HG03139 (cell line): ENCODE measurements around the gene FRMPD1.
"Not testable (repeated sequence)": the region's sequence is repeated elsewhere in the genome, so short reads cannot be mapped to it uniquely, and the experiment has no call there.

Source experiments
- ATAC-seq: cut with Tn5 transposase; IDR thresholded peaks from one replicate; pipeline ENCODE4 v1.9.1; 2021; ENCODE audit not compliant: unreplicated experiment

The FRMPD1 gene, protein sequence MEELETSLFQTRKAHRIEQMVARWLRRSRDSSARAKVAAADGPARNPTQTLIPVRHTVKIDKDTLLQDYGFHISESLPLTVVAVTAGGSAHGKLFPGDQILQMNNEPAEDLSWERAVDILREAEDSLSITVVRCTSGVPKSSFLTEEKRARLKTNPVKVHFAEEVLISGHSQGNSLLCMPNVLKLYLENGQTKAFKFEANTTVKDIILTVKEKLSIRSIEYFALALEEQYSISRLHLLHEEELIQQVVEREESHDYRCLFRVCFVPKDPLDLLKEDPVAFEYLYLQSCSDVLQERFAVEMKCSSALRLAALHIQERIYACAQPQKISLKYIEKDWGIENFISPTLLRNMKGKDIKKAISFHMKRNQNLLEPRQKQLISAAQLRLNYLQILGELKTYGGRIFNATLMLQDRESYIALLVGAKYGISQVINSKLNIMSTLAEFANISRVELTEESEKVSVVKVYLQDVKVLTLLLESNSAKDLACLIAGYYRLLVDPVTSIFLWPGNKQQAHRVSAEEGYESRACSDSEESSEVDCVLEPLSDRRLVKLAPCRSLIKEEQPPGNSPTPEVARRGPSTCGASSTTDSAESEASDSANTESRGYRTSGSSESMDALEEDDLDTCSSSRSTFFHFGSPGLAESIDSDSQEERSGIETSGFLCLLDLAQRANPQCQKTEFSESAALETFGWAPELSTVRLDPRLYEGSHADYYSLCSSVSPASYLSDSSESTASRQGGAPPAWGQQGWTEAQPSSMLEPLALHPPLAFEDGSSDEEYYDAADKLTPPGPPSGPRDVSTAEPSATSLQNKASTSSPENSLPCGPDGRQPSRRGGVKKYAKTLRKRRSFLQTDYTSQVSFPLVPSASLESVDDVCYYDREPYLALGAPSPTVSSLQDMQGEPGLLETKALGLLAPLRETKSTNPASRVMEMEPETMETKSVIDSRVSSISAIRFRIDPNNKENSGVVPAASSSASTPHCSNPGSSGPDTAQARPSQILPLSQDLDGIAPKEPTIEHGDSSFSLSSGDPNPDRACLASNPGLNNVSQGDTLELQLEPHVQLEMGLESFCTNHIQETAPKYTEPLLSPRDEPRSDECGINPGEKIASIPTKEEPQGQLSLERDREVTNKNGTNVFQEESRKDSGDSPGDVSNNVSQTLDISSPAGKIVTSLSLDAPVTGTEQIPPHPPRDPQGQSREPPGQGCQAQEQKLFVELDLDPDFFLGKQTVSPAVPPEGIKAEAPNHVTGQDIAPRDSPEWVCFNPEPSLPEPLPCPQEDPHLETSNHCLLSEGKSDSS (N-terminal part only)

DNA sequence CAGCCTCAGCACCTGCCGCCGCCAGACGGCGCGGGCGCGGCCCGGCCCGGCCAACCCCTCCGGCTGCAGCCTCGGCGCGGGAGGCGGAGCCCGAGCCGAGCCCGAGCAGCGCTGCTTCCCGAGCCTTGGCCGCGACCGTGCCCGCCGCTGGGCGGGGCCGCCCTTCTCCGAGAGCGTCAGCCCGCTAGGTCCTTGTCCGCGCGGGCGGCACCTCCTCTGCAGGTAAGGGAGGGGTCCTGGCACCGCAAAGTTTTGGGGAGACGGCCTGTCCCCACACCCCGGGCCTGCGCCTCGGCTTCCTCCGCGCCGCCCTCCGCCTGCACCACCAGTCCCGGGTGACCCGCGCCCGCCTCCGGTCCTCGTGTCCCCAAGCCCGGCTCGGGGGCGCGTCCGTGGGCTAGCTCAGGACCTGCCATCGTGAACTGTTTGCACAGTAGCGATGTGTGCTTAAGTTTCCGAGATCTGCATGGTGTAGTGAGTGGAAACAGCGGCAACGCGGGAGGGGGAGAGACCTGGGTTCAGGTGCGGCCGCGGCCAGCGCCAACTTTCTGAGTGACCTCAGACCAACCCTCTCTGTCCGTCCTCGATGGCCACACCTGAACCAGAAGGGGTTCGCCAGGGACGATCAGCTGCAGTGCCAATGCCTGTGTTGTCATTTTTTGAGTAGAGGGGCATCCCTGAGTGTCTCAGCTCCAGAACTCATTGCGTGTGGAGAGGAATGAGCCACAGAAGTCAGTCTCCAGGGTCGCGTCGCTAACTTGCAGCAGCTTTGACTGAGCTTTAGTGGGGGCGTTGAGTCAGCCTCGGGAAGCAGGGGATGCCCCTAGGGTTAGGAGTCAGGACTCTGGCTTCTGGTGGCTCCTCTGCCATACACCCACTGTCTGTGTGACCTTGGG is at the start of gene FRMPD1:
FRMPD1 (plus strand) TSS at position 82 of the 896 bp plus-strand sequence. CDS start 41,688 bp downstream, outside the sequence.
- peak; percentile 60 for ATAC-seq

GRCh38 chr9:37602061-37602460 is 48.7 kb upstream of the FRMPD1 start:
- not testable (repeated sequence) for ATAC-seq

DNA sequence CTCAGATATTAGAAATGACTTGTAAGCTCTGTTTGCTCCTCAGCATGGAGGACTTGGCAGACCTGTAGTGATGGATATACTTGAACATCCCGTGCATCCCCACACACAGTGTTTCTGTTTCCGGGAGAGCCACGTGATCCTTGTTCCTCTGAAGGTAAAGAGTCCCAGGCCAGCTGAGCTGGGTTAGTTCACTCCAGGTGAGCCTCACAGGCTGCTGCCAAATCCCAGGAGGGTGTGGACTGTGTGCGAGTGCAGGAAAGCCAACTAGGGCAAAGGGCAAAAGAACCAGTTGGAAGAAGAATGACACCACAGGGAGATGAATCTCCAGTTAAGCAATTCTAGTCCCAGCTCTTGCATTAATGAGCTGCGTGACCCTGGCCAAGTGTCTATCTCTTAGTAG is 47.9 kb upstream of the FRMPD1 start:
- no peak for ATAC-seq

- no peak for ATAC-seq
Observed at GRCh38 chr9:37604296-37604695, 46.5 kb upstream of the FRMPD1 start.

DNA sequence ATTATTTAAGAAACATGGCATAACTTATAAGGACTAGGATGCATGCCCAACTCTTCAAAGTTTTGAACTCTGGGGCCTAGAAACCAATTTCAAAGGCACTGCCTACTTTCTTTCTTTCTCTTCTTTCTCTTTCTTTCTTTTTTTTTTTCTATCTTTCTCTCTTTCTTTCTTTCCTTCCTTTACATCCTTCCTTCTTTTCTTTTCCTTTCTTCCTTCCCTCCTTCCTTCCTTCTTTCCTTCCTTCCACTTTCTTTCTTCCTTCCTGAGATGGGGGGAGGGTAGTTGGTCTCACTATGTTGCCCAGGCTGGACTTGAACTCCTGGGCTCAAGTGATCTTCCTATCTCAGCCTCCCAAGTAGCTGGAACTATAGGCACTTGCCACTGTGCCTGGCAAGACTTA is 42.5 kb upstream of the FRMPD1 start:
- ATAC-seq, result no peak

- no peak for ATAC-seq
Observed at GRCh38 chr9:37609735-37610397, 40.9 kb upstream of the FRMPD1 start.

GRCh38 chr9:37611014-37611413 is 39.7 kb upstream of the FRMPD1 start:
- no peak for ATAC-seq

- ATAC-seq, result no peak
Observed at GRCh38 chr9:37611961-37612360, 38.8 kb upstream of the FRMPD1 start.

GRCh38 chr9:37617161-37617560 is 33.6 kb upstream of the FRMPD1 start:
- ATAC-seq, result no peak

GRCh38 chr9:37617832-37618231 is 32.9 kb upstream of the FRMPD1 start:
- no peak for ATAC-seq

DNA sequence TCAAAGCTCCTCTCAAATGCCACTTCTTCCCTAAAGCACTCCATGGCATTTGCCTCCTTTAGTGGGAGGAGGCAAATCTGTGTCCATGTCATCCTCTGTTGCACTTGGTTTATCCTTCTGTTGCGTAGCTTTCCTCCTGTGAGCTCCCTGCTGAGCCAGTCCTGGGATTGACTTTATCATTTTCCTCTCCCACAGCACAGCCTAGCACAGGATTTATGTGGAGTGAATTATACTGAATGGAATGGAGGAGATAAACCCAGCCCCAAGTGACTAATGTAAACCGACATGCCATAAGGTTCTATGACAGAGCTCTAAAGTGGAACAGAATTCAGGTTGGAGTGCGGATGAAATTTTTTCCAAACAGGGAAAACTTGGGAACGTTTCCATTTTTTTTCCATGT is 31.9 kb upstream of the FRMPD1 start:
- no peak for ATAC-seq

- no peak for ATAC-seq
Observed at GRCh38 chr9:37619806-37620205, 30.9 kb upstream of the FRMPD1 start.

DNA sequence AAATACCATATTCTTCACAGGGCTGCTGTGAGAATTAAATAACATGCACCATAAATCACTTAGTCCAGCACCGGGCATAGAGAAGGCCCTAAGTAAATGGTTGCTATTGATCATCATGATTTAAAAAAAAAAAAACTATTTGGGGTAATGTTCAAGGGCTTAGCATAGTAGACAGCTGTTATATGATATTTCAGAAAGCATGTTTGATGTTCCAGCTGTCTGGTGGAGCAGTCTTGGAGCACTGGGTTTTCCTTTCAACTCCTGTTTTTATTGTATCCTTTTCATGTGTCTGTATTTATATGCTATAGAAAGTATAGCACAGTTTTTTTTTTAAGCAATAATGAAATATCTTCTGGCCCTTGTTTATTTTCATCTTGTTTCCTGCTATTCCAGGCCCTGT is 30.4 kb upstream of the FRMPD1 start:
- ATAC-seq, result no peak

DNA sequence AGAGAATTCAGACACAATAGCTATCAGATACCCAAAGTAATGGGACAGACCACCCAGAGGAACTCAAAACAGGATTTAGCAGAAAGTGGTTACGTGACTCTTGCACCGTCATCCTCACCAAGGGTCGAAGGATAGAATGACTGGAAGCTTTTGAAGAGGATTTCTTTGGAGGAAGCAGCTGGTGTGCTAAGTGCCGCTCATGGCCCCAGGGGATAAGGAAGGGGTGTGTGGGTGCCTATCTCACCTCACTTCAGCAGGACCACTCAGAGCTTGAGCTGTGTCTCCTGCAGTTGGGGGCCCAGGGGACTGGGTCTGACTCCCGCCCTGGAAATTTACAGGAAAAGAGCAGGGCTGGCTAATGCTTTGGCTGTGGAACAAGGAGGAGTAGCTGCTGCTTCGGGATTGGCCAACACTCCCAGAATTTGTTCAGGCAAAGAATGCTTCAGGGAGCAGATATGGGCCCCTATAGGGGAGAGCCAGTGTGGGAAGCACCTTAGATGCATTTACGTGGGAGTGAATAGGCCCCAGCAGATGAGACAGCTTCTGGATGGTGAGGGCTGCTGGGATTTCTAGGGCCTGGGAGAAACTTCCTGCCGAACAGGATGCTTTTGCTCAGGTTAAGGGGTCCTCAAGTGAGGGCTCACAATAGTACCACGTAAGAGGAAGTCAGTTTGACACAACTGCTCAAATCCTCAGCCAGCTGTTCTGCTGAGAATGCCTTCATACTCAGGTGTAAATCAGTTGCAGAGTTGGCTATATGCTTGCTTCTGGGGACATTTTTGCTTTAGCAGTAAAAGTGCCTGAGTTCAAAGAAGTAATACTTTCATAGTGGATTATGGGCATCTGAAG is 29.3 kb upstream of the FRMPD1 start:
- no peak for ATAC-seq

GRCh38 chr9:37622462-37622861 is 28.3 kb upstream of the FRMPD1 start:
- ATAC-seq, result no peak

GRCh38 chr9:37623267-37623666 is 27.5 kb upstream of the FRMPD1 start:
- ATAC-seq, result no peak

GRCh38 chr9:37624073-37624472 is 26.7 kb upstream of the FRMPD1 start:
- no peak for ATAC-seq

- no peak for ATAC-seq
Observed at GRCh38 chr9:37625036-37625757, 25.6 kb upstream of the FRMPD1 start.
